ENCODE results near the gene TRIM54.
"Not testable (repeated sequence)": the region's sequence is repeated elsewhere in the genome, so short reads cannot be mapped to it uniquely, and the experiment has no call there.

Gene TRIM54

DNA sequence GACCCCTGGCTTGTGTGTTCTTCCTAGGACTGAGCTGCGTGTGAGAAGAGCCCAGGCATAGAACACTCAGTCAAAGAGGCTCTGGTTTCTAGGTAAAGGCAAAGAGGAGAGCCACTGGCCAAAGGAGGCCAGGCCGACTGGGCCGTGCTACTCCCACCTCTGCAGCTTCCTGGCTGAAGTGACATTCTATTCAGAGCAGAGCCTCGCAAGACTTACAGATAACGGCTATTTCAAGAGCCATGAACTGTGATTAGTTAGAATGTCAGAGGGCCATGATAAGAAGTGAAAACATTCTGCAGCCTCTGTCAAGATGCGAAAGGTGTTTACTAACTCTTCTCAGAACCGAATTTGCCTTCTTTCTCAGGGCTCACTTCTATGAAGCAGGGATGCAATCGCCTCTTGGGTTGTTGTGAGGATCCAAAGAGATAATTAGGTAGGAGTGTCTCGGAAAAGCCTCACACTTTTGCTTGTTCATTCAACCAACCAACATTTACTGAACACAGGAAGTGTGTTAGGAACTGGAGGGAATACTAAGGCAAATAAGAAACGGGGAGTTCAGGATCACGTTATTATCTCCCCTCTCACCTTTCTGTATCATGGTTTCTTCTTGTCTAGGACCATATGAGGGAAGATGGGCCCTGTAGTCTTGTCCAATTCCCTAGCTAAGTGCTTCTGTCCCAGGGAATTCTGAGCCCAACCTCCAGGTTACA, 10.4 kb upstream of the TRIM54 start:
- no peak for DNase-seq (ENCODE audit: low read depth)
- no peak overlapping the region for H3K4me3 ChIP-seq (ENCODE audit: low read depth, low read length)
- TF ChIP-seq, protein P1, sequence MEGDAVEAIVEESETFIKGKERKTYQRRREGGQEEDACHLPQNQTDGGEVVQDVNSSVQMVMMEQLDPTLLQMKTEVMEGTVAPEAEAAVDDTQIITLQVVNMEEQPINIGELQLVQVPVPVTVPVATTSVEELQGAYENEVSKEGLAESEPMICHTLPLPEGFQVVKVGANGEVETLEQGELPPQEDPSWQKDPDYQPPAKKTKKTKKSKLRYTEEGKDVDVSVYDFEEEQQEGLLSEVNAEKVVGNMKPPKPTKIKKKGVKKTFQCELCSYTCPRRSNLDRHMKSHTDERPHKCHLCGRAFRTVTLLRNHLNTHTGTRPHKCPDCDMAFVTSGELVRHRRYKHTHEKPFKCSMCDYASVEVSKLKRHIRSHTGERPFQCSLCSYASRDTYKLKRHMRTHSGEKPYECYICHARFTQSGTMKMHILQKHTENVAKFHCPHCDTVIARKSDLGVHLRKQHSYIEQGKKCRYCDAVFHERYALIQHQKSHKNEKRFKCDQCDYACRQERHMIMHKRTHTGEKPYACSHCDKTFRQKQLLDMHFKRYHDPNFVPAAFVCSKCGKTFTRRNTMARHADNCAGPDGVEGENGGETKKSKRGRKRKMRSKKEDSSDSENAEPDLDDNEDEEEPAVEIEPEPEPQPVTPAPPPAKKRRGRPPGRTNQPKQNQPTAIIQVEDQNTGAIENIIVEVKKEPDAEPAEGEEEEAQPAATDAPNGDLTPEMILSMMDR (IDR thresholded peaks at IDR 0.05; ENCODE audit: control insufficient read depth, extremely low read depth, insufficient read depth) = no peak

DNA sequence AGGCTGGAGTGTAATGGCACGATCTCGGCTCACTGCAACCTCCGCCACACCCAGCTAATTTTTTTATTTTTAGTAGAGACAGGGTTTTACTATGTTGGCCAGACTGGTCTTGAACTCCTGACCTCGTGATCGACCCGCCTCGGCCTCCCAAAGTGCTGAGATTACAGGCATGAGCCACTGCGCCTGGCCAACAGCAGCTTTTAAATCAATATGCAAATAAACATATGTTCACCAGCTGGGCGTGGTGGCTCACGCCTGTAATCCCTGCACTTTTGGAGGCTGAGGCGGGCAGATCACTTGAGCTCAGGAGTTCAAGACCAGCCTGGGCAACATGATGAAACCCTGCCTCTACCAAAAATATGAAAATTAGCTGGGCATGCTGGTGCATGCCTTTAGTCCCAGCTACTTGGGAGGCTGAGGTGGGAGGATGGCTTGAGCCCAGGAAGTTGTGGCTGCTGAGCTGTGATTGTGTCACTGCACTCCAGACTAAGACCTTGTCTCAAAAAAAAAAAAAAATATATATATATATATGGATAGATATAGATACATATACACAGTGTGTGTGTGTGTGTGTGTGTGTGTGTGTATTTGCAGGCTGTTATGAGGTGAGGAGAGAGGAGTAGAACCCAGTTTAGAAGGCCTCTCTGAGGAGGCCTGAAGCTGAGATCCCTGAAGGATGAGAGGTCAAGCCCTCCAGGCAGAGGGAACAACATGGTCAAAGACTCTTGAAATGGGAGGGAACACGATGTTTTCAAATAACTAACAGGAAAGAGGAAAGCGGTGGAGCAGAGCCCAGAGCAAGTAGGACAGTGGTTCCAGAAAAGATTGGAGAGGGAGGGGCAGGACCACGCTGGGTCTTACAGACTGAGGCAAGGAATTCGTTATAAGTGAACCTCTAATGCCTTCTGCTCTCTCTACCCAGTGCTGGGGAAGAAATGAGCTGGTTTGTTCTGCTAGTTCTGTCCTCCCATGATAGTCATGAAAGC, 9.4 kb upstream of the TRIM54 start:
- not testable (repeated sequence) for DNase-seq (ENCODE audit: low read depth); H3K4me3 ChIP-seq (ENCODE audit: low read depth, low read length)

DNA sequence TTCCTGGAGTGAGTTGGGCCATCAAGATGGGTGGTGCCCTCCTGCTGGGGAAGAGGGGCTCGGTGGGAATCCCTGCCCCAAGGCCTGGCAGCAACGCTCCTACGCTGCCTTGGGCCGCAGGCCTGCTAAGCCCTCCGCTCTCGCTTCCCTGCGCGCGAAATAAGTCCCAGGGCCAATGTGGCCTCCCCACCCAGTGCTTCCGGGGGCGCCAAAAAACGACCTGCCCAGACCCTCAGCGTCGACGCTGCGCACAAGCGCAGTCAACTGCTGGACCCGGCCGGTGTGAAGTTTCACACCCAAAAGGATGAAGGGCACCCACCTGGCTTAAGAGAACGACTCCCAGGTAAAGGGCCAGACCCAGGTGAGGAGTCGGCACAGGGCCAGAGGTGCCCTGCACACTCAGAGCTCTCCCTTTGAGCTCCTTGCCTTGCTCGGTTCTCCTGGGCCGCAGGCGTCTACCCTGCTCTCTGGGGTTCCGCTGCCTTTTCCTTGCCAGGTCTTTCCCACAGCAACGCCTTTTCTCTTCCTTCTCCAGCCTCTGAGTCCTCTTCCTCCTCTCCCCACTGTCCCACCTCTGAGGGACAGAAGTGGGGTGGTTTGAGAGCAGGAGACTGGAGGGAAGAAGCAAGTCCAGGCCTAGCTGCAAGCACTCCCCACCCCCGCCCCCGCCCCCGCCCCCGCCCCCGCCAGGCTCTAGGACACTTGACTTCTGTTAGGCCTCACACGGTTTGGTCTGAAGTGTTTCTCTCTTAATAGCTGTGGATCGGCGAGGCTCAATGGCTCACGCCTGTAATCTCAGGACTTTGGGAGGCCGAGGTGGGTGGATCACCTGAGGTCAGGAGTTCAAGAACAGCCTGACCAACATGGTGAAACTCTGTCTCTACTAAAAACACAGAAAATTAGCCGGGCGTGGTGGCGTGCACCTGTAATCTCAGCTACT, 6.7 kb upstream of the TRIM54 start, which contains the start of gene DNAJC5G:
Gene DNAJC5G, plus strand, starts transcription at position 223 of the 940 bp plus-strand sequence. CDS start 1,296 bp downstream, outside the sequence.
- no peak within 1 kb of the TSS for H3K4me3 ChIP-seq (ENCODE audit: low read depth, low read length)
- DNase-seq (ENCODE audit: low read depth) = no peak
- TF ChIP-seq, protein P1 (IDR thresholded peaks at IDR 0.05; ENCODE audit: control insufficient read depth, extremely low read depth, insufficient read depth) = no peak

DNA sequence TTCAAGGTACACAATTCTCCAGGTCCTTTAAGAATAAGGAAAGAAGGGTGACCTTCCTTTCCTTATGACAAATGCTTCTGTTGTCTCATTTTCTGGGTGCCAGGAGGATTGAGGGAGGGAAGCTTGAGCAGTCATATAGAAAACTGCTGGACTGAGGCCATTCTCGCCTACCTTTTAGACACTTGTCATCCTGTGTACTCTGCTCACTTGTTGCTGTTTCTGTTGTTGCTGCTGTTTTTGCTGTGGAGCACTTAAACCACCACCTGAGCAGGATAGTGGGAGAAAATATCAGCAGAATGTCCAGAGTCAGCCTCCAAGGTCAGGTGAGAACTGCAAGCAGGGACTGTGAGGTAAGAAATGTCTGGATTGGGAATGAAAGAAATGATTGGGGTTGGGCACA, 4.2 kb upstream of the TRIM54 start:
- no peak for DNase-seq (ENCODE audit: low read depth)
- H3K4me3 ChIP-seq (ENCODE audit: low read depth, low read length) = no peak overlapping the region
- TF ChIP-seq, protein P1 (IDR thresholded peaks at IDR 0.05; ENCODE audit: control insufficient read depth, extremely low read depth, insufficient read depth) = no peak

DNA sequence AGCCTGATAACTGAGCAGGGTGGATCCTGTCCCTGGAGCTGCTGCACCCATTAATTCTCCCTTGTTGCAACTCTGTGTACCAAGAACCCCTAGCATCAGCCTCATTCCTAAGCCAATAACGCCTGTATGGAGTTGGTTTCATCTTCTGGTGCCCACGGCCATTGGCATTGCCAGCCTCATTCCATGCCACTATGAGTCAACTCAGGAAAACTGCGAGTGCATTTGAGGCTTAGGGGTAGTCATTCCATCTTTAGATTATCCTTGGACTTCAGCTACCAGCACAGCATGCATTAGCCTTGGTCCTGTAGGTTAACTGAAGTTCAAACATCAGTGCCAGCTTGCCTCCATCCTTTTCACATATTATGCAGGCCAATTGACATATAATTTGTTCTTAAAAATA, 1.4 kb upstream of the TRIM54 start:
- H3K4me3 ChIP-seq (ENCODE audit: low read depth, low read length) = no peak overlapping the region
- TF ChIP-seq, protein P1 (IDR thresholded peaks at IDR 0.05; ENCODE audit: control insufficient read depth, extremely low read depth, insufficient read depth) = no peak
- no peak for DNase-seq (ENCODE audit: low read depth)

DNA sequence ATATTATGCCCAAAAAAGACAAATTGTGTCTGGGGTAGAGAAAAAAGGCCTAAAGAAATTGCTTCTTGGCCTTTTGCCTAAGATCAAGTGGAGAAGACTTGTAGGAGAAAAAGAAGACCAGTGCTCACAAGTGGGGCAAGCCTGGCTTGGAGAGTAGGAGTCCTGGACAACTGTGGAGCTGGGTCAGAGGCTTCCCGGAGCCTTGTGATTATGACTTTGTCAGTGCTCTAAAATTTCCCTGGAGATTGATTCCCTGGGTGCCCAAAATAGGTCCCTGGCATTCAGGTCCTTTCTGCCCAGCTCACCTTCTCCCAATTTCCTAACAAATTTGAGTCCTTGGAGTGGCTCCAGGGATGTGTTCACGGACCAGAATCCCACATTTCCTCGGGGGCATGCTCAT, 787 bp upstream of the TRIM54 start:
- TF ChIP-seq, protein P1 (IDR thresholded peaks at IDR 0.05; ENCODE audit: control insufficient read depth, extremely low read depth, insufficient read depth) = no peak
- no peak for DNase-seq (ENCODE audit: low read depth)
- H3K4me3 ChIP-seq (ENCODE audit: low read depth, low read length) = no peak overlapping the region
